NT2/D1 (cell line): ENCODE data around the gene HTR5A.

Experiments
- DNase-seq: peaks from one replicate; pipeline ENCODE4 v3.0.0-alpha.2; 2011; ENCODE audit warnings: low read depth, low spot score
- H3K27me3 ChIP-seq: 2 replicates; pipeline ENCODE4 v1.6.0; 2011; ENCODE audit warnings: mild to moderate bottlenecking; ENCODE audit not compliant: insufficient read length, insufficient read depth
- H3K36me3 ChIP-seq: 2 replicates; pipeline ENCODE4 v1.6.1; 2011; ENCODE audit warnings: mild to moderate bottlenecking, low read length, mixed read lengths; ENCODE audit not compliant: insufficient read depth, insufficient read length
- H3K4me1 ChIP-seq: 2 replicates; pipeline ENCODE4 v1.5.1; 2011; ENCODE audit not compliant: insufficient read depth, insufficient read length
- H3K4me3 ChIP-seq: 2 replicates; pipeline ENCODE4 v1.5.1; 2011; ENCODE audit warnings: low read depth; ENCODE audit not compliant: insufficient read length
- H3K9ac ChIP-seq: 2 replicates; pipeline ENCODE4 v1.6.0; 2011; ENCODE audit warnings: low read depth; ENCODE audit not compliant: insufficient read length
- H3K9me3 ChIP-seq: 2 replicates; pipeline ENCODE4 v1.5.1; 2011; ENCODE audit warnings: mild to moderate bottlenecking, low read length; ENCODE audit not compliant: insufficient read depth
- SUZ12 ChIP-seq: IDR thresholded peaks from 2 replicates; pipeline ENCODE4 v1.6.1; 2011; ENCODE audit not compliant: insufficient read length, insufficient read depth; ENCODE audit errors: extremely low read depth
- YY1 ChIP-seq: IDR thresholded peaks from 2 replicates; pipeline ENCODE4 v1.6.1; 2011; ENCODE audit not compliant: insufficient read length, insufficient read depth
- ZNF274 ChIP-seq: IDR thresholded peaks from 2 replicates; pipeline ENCODE4 v1.6.1; 2011; ENCODE audit warnings: mild to moderate bottlenecking, low read depth, low read length

Gene HTR5A

GRCh38 chr7:155090684-155091083, 20.6 kb downstream of the HTR5A start:
- Histone ChIP-seq H3K9ac (no peak overlapping the region), H3K9me3 (no peaks in the 10 kb centered on the region), H3K4me3 (no peak overlapping the region), H3K27me3 (no peaks in the 10 kb centered on the region), H3K36me3 (no peaks in the 10 kb centered on the region), H3K4me1 (no peaks in the 10 kb centered on the region)
- DNase-seq, result no peak
- TF ChIP-seq SUZ12, result no peak
- TF ChIP-seq ZNF274, result no peak
- TF ChIP-seq YY1, result no peak

DNA sequence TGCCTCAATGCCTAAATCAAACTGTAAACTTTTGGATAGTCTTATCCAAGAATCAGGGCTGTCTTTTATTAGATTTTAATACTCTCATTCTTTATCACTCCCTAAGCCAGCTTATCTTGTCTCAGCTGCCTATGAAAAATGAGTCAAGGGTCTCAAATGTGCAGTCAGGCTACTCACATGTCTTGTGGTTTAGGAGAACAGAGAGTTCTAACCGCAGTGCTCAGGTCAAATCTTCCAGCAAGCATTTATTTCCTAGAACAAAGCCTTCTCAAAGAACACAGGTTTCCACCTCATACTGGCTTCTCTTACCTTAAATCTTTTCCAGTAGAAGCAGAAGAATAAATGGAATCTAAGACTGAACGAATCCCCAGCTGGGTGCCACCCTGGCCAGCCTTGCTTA, 23.5 kb downstream of the HTR5A start:
- Histone ChIP-seq H3K27me3 (no peaks in the 10 kb centered on the region), H3K36me3 (no peaks in the 10 kb centered on the region), H3K4me1 (no peaks in the 10 kb centered on the region), H3K9me3 (no peaks in the 10 kb centered on the region), H3K9ac (no peak overlapping the region), H3K4me3 (no peak overlapping the region)
- TF ChIP-seq ZNF274 (no peak), SUZ12 (no peak), YY1 (no peak)
- DNase-seq, result no peak

DNA sequence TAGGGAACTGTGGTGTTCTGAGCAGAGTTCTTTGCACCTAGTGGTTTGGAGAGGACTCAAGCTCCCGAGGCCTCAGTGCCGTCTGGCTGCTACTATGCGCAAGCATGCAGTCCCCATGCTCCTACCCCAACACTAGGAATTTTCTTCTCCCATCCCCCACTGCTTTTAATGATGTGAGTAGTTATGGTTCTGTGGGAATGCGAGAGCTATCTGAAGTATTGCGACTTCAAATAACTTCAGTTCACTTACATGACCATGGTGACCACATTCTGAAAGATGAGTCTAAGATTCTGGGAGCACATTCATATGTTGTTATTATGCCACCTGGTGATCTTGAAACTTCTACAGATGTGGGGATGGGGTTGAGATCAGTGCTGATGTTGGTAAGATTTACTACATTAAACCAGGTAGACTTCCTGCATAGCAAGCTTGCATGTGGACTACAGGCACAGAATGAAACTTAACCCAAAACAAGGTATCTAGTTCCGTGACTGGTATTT, 24.6 kb downstream of the HTR5A start:
- Histone ChIP-seq H3K4me3 (no peak overlapping the region), H3K36me3 (no peaks in the 10 kb centered on the region), H3K4me1 (no peaks in the 10 kb centered on the region), H3K27me3 (no peaks in the 10 kb centered on the region), H3K9ac (no peak overlapping the region), H3K9me3 (no peaks in the 10 kb centered on the region)
- DNase-seq, result no peak
- no peak for TF ChIP-seq ZNF274
- no peak for TF ChIP-seq YY1
- TF ChIP-seq SUZ12, result no peak

DNA sequence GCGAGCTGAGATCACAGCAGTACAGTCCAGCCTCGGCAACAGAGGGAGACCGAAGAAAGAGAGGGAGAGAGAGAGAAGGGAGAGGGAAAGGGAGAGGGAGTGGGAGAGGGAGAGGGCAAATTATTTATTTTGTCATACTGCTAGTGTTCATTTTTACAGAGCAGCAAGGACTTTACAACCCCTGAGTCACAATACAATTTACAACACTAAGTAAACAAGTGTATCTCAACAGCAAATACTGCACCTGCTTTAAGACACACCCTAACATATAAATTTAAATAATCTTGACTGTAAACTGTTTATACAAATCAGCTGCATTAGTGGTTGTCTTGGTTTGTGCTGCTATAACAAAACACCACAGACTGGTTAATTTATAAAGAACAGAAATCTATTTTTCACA, 27.2 kb downstream of the HTR5A start:
- no peak for DNase-seq
- TF ChIP-seq YY1 (no peak), SUZ12 (no peak), ZNF274 (no peak)
- Histone ChIP-seq H3K36me3 (no peaks in the 10 kb centered on the region), H3K4me3 (no peak overlapping the region), H3K9me3 (no peaks in the 10 kb centered on the region), H3K27me3 (no peaks in the 10 kb centered on the region), H3K9ac (no peak overlapping the region), H3K4me1 (no peaks in the 10 kb centered on the region)

GRCh38 chr7:155103839-155104238, 33.7 kb downstream of the HTR5A start:
- no peak overlapping the region for H3K4me3 ChIP-seq
- H3K4me1 ChIP-seq, result peaks cover 3% of the 10 kb centered on the region
- no peak for DNase-seq
- peaks cover 7% of the 10 kb centered on the region for H3K27me3 ChIP-seq
- H3K9me3 ChIP-seq, result no peaks in the 10 kb centered on the region
- H3K9ac ChIP-seq, result no peak overlapping the region
- no peaks in the 10 kb centered on the region for H3K36me3 ChIP-seq
- TF ChIP-seq YY1, result no peak
- TF ChIP-seq ZNF274, result no peak
- no peak for TF ChIP-seq SUZ12

DNA sequence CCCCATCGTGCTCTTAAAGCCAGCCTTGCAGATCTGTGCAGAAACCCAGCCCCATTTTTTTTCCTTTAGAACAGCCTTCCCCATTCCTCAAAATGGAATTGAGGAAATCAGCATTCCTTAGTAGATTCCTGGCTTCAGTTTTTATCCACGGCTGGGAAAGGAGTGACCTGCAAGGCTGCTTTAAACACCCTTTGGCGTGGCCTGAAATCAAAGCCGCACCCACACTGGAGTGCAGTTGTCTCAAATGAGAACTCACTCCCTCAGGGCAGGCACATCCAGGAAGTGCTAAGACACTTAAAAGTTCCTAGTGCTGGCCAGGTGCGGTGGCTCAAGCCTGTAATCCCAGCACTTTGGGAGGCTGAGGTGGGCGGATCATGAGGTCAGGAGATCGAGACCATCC, 34.8 kb downstream of the HTR5A start:
- no peak for DNase-seq
- Histone ChIP-seq H3K4me3 (no peak overlapping the region), H3K9ac (no peak overlapping the region), H3K27me3 (peaks cover 17% of the 10 kb centered on the region), H3K36me3 (no peaks in the 10 kb centered on the region), H3K4me1 (peaks cover 3% of the 10 kb centered on the region), H3K9me3 (no peaks in the 10 kb centered on the region)
- TF ChIP-seq ZNF274 (no peak), SUZ12 (no peak), YY1 (no peak)

DNA sequence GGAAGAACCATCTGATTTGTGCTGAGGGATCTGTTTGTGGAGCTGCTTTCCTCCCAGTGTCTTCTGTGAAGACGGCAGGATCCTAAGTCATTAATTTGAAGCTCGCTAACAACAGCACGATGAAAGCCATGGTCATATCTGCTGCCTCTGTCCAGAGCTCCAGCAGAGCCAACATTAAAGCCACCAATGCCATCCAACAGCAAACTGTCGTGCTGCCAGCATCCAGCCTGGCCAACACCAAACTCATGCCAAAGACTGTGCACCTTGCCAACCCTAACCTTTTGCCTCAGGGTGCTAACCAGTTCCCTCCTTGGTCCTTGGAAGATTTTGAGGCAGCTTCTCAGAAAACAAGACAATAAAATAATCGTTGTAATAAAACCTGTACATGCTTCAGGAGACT, 36.2 kb downstream of the HTR5A start:
- Histone ChIP-seq H3K9me3 (no peaks in the 10 kb centered on the region), H3K36me3 (no peaks in the 10 kb centered on the region), H3K4me1 (peaks cover 3% of the 10 kb centered on the region), H3K9ac (no peak overlapping the region), H3K27me3 (peaks cover 29% of the 10 kb centered on the region), H3K4me3 (no peak overlapping the region)
- no peak for DNase-seq
- TF ChIP-seq SUZ12 (no peak), YY1 (no peak), ZNF274 (no peak)

GRCh38 chr7:155107126-155107525, 37.0 kb downstream of the HTR5A start:
- Histone ChIP-seq H3K36me3 (no peaks in the 10 kb centered on the region), H3K9ac (no peak overlapping the region), H3K4me1 (peaks cover 3% of the 10 kb centered on the region), H3K4me3 (no peak overlapping the region), H3K9me3 (no peaks in the 10 kb centered on the region), H3K27me3 (peaks cover 29% of the 10 kb centered on the region)
- TF ChIP-seq YY1 (no peak), SUZ12 (no peak), ZNF274 (no peak)
- no peak for DNase-seq
